ENCODE data around the gene PROCA1. TPM values are rescaled to one million over a fixed set of nuclear protein-coding genes. Genes with fewer than 3 reads are reported as not detected.

PROCA1 gene
- polyA plus RNA-seq, 1 experiment: 0.52 TPM

DNA sequence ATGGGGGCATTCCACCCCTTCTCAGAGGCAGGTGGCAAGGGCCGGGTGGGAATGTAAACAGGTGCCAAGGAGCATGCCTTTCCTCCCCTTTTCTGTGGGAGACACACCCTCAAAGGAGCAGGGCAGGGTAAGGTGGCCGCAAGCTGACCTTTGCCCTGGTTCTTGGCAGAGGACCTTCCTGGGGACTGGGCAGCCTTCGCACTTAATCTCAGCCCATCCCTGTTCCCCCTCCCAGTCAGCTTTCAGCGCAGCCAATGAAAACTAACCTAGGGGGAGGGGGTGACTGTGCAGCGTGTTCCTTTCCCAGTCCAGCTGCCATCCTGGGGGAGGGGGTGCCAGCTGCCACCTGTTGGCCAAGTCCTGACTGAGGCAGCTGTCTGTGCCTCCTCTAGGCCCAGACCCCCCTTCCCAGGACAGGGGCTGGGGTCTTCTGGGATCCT, 34.9 kb upstream of the PROCA1 start:
- ChIA-PET POLR2A (interaction anchor here (1.2 to 6.6 kb wide), 3 partner anchors 20 to 205 kb away, joined by 3 to 93 read pairs (median 5); partner anchors contain the start of genes NEK8, RPL23A and TLCD1), CTCF (interaction anchor here (0.6 to 15.1 kb wide), 4 partner anchors 17 to 100 kb away, joined by 3 to 193 read pairs (median 6); partner anchors contain the start of genes NEK8 and TLCD1)
- Histone ChIP-seq H3K4me3 (ENCODE audit: low read depth, low read length) (peak overlapping the region; percentile 88), H3K27me3 (ENCODE audit: control insufficient read depth, insufficient read depth, low read length) (no peaks in the 10 kb centered on the region), H3K27ac (ENCODE audit: low read depth, low read length) (peak overlapping the region; percentile 31), H3K9me3 (ENCODE audit: control insufficient read depth, insufficient read depth, low read length) (no peaks in the 10 kb centered on the region; the same call in 1 of the 2 replicates)
- DNase-seq (ENCODE audit: low read depth, low spot score): no peak
- TF ChIP-seq, protein P1, sequence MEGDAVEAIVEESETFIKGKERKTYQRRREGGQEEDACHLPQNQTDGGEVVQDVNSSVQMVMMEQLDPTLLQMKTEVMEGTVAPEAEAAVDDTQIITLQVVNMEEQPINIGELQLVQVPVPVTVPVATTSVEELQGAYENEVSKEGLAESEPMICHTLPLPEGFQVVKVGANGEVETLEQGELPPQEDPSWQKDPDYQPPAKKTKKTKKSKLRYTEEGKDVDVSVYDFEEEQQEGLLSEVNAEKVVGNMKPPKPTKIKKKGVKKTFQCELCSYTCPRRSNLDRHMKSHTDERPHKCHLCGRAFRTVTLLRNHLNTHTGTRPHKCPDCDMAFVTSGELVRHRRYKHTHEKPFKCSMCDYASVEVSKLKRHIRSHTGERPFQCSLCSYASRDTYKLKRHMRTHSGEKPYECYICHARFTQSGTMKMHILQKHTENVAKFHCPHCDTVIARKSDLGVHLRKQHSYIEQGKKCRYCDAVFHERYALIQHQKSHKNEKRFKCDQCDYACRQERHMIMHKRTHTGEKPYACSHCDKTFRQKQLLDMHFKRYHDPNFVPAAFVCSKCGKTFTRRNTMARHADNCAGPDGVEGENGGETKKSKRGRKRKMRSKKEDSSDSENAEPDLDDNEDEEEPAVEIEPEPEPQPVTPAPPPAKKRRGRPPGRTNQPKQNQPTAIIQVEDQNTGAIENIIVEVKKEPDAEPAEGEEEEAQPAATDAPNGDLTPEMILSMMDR (IDR thresholded peaks at IDR 0.05; ENCODE audit: low read depth, low read length): no peak

- no peak for DNase-seq (ENCODE audit: low read depth, low spot score)
- POLR2A ChIA-PET: interaction anchor here (1.5 to 6.6 kb wide), 3 partner anchors 19 to 206 kb away, joined by 5 to 93 read pairs (median 8); partner anchors contain the start of genes NEK8, RPL23A and TLCD1
- H3K27ac ChIP-seq (ENCODE audit: low read depth, low read length): peak overlapping the region; percentile 21
Measured at GRCh38 chr17:28745786-28746411, 34.2 kb upstream of the PROCA1 start.

GRCh38 chr17:28744972-28745785, 33.5 kb upstream of the PROCA1 start:
- TF ChIP-seq, protein P1 (IDR thresholded peaks at IDR 0.05; ENCODE audit: low read depth, low read length): no peak
- CTCF ChIA-PET: interaction anchor here (2.3 to 15.1 kb wide), 2 partner anchors 18 to 19 kb away, joined by 7 to 193 read pairs; partner anchors contain the start of genes NEK8 and TLCD1
- POLR2A ChIA-PET: interaction anchor here (1.4 to 6.6 kb wide), 4 partner anchors 18 to 207 kb away, joined by 5 to 93 read pairs (median 6); partner anchors contain the start of genes NEK8, PROCA1, RPL23A and TLCD1
- DNase-seq (ENCODE audit: low read depth, low spot score): no peak
- peak overlapping the region; percentile 90 for H3K27ac ChIP-seq (ENCODE audit: low read depth, low read length)
- peaks cover 3% of the 10 kb centered on the region; the same call in 1 of the 2 replicates for H3K9me3 ChIP-seq (ENCODE audit: control insufficient read depth, insufficient read depth, low read length)
- H3K27me3 ChIP-seq (ENCODE audit: control insufficient read depth, insufficient read depth, low read length): no peaks in the 10 kb centered on the region
- peak overlapping the region; percentile 88 for H3K4me3 ChIP-seq (ENCODE audit: low read depth, low read length)

More at GRCh38 chr17:28745786-28746411, 34.2 kb upstream of the PROCA1 start:
- Histone ChIP-seq H3K9me3 (ENCODE audit: control insufficient read depth, insufficient read depth, low read length) (no peaks in the 10 kb centered on the region; the same call in 1 of the 2 replicates), H3K4me3 (ENCODE audit: low read depth, low read length) (peak overlapping the region; percentile 88), H3K27me3 (ENCODE audit: control insufficient read depth, insufficient read depth, low read length) (no peaks in the 10 kb centered on the region)
- TF ChIP-seq, protein P1 (IDR thresholded peaks at IDR 0.05; ENCODE audit: low read depth, low read length): no peak
- CTCF ChIA-PET: interaction anchor here (0.6 to 15.1 kb wide), 4 partner anchors 18 to 99 kb away, joined by 3 to 193 read pairs (median 6); partner anchors contain the start of genes NEK8 and TLCD1

DNA sequence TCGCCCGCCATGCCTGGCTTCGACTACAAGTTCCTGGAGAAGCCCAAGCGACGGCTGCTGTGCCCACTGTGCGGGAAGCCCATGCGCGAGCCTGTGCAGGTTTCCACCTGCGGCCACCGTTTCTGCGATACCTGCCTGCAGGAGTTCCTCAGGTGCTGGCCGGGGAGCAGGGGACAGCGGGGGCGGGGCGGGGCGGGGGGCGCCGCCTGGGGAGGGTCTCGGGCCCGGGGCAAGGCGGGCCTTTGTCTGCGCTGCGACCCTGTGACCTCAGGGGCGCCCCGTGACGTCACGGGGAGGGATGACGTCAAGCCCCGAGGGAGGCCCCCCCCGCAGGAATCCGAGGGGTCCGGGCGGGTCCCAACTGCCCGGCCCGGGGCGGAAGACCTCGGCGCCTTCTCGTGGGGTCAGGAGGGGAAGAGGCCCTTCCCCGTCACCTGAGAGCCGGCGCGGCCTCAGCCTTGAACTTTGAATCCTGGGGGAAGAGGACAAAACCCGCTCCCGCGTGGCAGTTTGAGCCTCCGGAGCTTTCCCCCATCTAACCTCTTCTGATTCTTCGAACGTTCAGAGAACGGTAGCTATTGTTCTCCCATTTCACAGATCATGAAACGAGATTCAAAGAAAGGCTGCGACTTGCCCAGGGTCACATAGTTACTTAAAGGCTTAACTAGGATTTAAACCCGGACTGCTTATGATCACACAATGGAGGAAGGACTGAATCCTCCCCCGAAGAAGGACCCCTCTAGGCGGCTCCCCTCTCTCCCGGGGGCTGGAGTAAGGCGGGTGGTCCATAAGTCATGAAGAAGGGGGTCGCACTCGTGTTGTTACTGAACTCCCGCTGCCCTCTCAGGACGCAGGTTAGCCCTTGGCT, 32.6 kb upstream of the PROCA1 start:
- TF ChIP-seq, protein P1 (IDR thresholded peaks at IDR 0.05; ENCODE audit: low read depth, low read length): no peak
- H3K27me3 ChIP-seq (ENCODE audit: control insufficient read depth, insufficient read depth, low read length): no peaks in the 10 kb centered on the region
- ChIA-PET CTCF (interaction anchor here (2.3 to 15.1 kb wide), 2 partner anchors 17 to 19 kb away, joined by 7 to 193 read pairs; partner anchors contain the start of genes NEK8 and TLCD1), POLR2A (interaction anchor here (1.3 to 6.6 kb wide), 5 partner anchors 17 to 33 kb away, joined by 4 to 93 read pairs (median 5); partner anchors contain the start of genes NEK8, PROCA1, RPL23A and TLCD1)
- no peak for DNase-seq (ENCODE audit: low read depth, low spot score)
- H3K4me3 ChIP-seq (ENCODE audit: low read depth, low read length): peak overlapping the region; percentile 88
- peaks cover 4% of the 10 kb centered on the region; the same call in 1 of the 2 replicates for H3K9me3 ChIP-seq (ENCODE audit: control insufficient read depth, insufficient read depth, low read length)
- peak overlapping the region; percentile 90 for H3K27ac ChIP-seq (ENCODE audit: low read depth, low read length)

Data from AG04450 (cell line).